ENCODE measurements around the gene RPL7L1.
"Not testable (repeated sequence)": the region's sequence is repeated elsewhere in the genome, so short reads cannot be mapped to it uniquely, and the experiment has no call there.

Gene RPL7L1

DNA sequence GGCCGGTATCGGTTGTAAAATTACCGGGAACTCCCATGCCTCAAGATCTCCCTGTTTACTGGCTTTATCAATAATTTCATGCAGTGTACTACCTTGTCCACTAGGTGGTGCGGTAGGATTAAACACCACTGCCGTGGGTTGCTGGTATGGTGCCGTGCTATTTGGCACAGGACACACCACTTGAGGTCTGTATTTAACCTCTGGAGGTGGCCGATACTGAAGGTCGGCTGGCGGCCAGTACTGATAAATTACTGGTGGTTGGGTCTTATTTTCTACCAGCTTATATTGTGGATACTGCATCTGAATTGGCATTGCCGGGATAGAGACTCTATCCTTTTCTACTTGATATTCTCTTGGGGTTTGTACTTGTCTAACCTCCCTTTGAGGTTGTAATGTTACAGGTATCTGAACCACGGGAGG is 22.1 kb downstream of the RPL7L1 start:
- peak; percentile 82 for TF ChIP-seq CTCF (IDR thresholded peaks at IDR 0.05; ENCODE audit: control insufficient read depth, insufficient read depth, low read depth, low read length, missing control alignments)
- no peak overlapping the region for H3K4me3 ChIP-seq (ENCODE audit: control insufficient read depth, low read depth, low read length)
- DNase-seq (ENCODE audit: low read depth): no peak

DNA sequence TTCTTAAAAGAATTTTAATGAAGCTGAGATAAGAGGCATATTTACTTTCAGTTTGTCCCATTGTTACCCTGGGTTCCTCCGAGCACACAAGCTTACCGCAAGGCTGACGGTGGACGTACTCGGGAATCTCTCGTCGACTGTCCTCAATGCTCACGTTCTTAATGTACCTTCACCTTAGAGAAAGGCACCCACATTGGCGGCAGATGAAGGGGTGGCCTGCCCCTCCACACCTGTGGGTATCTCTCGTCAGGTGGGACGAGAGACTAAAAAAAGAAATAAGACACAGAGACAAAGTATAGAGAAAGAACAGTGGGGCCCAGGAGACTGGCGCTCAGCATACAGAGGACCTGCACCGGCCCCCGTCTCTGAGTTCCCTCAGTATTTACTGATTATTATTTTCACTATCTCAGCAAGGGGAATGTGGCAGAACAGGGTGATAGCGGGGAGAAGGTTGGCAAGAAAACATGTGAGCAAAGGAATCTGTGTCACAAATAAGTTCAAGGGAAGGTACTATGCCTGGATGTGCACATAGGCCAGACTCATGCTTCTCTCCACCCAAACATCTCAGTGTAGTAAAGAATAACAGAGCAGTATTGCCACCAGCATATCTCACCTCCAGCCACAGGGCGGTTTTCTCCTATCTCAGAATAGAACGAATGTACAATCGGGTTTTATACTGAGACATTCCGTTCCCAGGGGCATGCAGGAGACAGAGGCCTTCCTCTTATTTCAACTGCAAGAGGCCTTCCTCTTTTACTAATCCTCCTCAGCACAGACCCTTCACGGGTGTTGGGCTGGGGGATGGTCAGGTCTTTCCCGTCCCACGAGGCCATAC is 23.2 kb downstream of the RPL7L1 start:
- H3K4me3 ChIP-seq (ENCODE audit: control insufficient read depth, low read depth, low read length); DNase-seq (ENCODE audit: low read depth): not testable (repeated sequence)

DNA sequence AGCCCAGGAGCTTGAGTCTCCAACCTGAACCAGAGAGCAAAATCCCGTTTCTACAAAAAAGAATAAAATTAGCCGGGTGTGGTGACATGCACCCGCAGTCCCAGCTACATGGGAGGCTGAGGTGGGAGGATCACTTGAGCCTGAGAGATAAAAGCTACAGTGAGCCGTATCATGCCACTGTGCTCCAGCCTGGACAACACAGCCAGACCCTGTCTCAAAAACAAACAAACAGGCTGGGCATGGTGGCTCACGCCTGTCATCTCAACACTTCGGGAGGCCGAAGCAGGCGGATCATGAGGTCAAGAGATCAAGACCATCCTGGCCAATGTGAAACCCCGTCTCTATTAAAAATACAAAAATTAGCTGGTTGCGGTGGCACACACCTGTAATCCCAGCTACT is 25.1 kb downstream of the RPL7L1 start:
- DNase-seq (ENCODE audit: low read depth): no peak
- no peak for TF ChIP-seq CTCF (IDR thresholded peaks at IDR 0.05; ENCODE audit: control insufficient read depth, insufficient read depth, low read depth, low read length, missing control alignments)
- no peak overlapping the region for H3K4me3 ChIP-seq (ENCODE audit: control insufficient read depth, low read depth, low read length)

GRCh38 chr6:42907336-42907735 is 27.9 kb downstream of the RPL7L1 start:
- no peak for TF ChIP-seq CTCF (IDR thresholded peaks at IDR 0.05; ENCODE audit: control insufficient read depth, insufficient read depth, low read depth, low read length, missing control alignments)
- H3K4me3 ChIP-seq (ENCODE audit: control insufficient read depth, low read depth, low read length): no peak overlapping the region
- DNase-seq (ENCODE audit: low read depth): no peak

DNA sequence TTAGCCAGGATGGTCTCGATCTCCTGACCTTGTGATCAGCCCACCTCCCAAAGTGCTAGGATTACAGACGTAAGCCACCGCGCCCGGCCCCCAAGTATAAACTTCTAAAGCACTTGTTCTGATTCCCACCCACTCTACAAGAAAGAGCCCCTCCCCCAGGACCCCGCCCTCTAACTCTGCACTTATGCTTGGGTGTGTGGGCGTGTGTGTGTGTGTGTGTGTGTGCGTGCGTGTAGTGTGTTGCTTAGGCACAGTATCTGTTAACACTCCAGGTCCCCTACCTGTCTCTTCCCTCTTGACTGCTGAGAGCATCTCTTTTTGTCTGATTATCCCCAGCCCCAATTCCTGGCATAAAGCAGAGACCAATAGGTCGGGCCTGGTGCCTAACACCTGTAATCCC is 30.4 kb downstream of the RPL7L1 start:
- no peak for DNase-seq (ENCODE audit: low read depth)
- TF ChIP-seq CTCF (IDR thresholded peaks at IDR 0.05; ENCODE audit: control insufficient read depth, insufficient read depth, low read depth, low read length, missing control alignments): no peak
- H3K4me3 ChIP-seq (ENCODE audit: control insufficient read depth, low read depth, low read length): no peak overlapping the region

DNA sequence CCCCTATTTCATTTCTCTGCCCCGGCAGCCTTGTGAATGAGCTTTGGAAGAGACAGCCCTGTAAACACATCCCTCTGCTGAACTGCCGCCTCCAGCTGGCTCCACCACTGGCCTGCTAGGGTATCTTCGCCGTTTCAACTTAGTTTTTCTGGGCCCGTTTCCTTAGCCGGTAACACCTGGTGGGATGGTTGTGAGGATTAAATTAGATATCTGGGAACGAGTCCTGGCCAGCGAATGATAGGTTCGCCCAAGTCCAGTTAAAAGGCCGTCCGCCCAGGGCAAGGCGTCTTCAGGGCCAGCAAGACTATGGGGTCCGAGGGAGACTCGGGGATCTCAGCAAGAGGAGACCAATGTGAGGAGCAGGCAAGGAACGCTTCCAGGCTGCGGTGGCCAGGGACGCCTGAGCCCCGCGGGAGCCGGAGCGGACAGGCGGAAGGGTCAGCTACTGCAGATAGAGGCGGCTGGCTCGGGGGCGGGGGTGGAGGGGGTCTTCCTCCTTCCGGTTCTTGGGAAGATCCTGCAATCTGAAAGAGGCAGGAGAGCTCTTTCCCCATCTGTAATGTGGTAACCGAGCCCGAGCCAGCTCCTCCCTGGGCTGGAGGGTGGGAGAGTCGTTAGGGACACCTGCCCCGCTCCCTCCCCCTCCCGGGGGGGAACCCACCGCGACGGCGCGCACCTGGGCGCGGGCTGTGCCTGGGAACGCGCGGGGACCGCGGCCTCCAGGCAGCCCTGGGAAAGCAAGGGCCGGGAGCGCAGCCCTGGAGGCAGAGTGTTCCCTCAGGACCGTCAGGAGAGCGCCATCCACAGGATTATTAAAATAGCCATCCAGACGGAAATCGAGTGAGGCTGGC is 32.0 kb downstream of the RPL7L1 start:
- no peak for DNase-seq (ENCODE audit: low read depth)
- no peak for TF ChIP-seq CTCF (IDR thresholded peaks at IDR 0.05; ENCODE audit: control insufficient read depth, insufficient read depth, low read depth, low read length, missing control alignments)
- H3K4me3 ChIP-seq (ENCODE audit: control insufficient read depth, low read depth, low read length): no peak overlapping the region

GRCh38 chr6:42914546-42914945 is 35.1 kb downstream of the RPL7L1 start:
- DNase-seq (ENCODE audit: low read depth): no peak
- no peak overlapping the region for H3K4me3 ChIP-seq (ENCODE audit: control insufficient read depth, low read depth, low read length)
- TF ChIP-seq CTCF (IDR thresholded peaks at IDR 0.05; ENCODE audit: control insufficient read depth, insufficient read depth, low read depth, low read length, missing control alignments): no peak

Measured in AG09309 (cell line).